Prostate gland (tissue), 2 donors: Measurements from ENCODE around the gene ZP2.

ENCODE experiments used
- CTCF ChIP-seq, 4 experiments: fragments of 200-600 bp in 2 of 4; fragments of 450-650 bp in 2 of 4; sonication (generic) in 2 of 4; IDR thresholded peaks; 1 replicate in 3 of 4; 2 replicates in 1 of 4; pipeline ENCODE4 v1.5.1; 2016 to 2019; ENCODE audit warnings: antibody characterized with exemption in 4 of 4, mild to moderate bottlenecking in 2 of 4, moderate library complexity in 2 of 4
- POLR2A ChIP-seq: fragments of 450-650 bp; IDR thresholded peaks from one replicate; pipeline ENCODE4 v1.6.1; 2016; ENCODE audit warnings: antibody characterized with exemption, mild to moderate bottlenecking
- POLR2AphosphoS5 ChIP-seq: sonication (generic); formaldehyde crosslinking; IDR thresholded peaks from one replicate; pipeline ENCODE4 v1.6.1; 2017; ENCODE audit warnings: antibody characterized with exemption

DNA sequence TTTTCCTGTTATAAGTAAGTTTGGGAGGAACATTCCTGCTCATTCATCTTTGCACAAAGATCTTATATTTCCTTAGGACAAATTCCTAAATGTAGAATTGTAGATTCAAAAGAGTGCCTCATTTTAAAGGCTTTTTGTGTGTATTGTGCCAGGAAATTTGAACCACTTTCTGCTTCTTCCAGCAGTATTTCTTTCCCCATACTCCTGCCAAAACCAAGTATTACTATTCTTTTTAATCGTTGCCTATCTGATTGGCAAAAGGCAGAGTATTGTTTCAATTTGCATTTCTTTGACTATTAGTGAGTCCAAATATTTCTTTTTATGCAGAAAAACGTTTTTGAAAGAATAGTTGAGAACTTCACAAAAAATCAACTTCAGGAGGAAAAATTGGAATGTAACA, 31.4 kb upstream of the ZP2 start:
- no peak for TF ChIP-seq POLR2A
- no peak for TF ChIP-seq CTCF (IDR thresholded peaks at IDR 0.05)
- TF ChIP-seq POLR2AphosphoS5: no peak
